Ovary (tissue), 9 donors: ENCODE results near the gene FGL2. TPM values are rescaled to one million over a fixed set of nuclear protein-coding genes. Genes with fewer than 3 reads are reported as not detected.

Experiments
- DNase-seq, 5 donors: peaks; one replicate each; pipeline ENCODE4 v3.0.0-alpha.2; 2019 to 2020
- H3K27ac ChIP-seq, 2 donors: fragments of 200-600 bp; one replicate each; pipeline versions ENCODE4 v1.5.1 to v1.8.0; 2019 to 2022
- H3K27me3 ChIP-seq: fragments of 200-600 bp; one replicate; pipeline ENCODE4 v1.8.0; 2022
- H3K36me3 ChIP-seq: fragments of 200-600 bp; sonication (generic); one replicate; pipeline ENCODE4 v1.5.1; 2019
- H3K4me1 ChIP-seq: one replicate; pipeline ENCODE4 v1.8.1; 2013; ENCODE audit warnings: mild to moderate bottlenecking, moderate library complexity; ENCODE audit not compliant: insufficient read depth
- H3K4me3 ChIP-seq: fragments of 200-600 bp; sonication (generic); one replicate; pipeline ENCODE4 v1.5.1; 2017
- H3K9me3 ChIP-seq, 2 donors: fragments of 200-600 bp in 1 of 2; sonication (generic) in 1 of 2; one replicate each; pipeline versions ENCODE4 v1.5.1 to v1.8.1; 2013 to 2019; ENCODE audit warnings: mild to moderate bottlenecking in 1 of 2, moderate library complexity in 1 of 2
- EP300 ChIP-seq: sonication (generic); formaldehyde crosslinking; IDR thresholded peaks from one replicate; pipeline ENCODE4 v1.6.1; 2017; ENCODE audit warnings: antibody characterized with exemption
- POLR2A ChIP-seq: fragments of 450-650 bp; IDR thresholded peaks from one replicate; pipeline ENCODE4 v1.6.1; 2017; ENCODE audit warnings: antibody characterized with exemption, mild to moderate bottlenecking, moderate library complexity
- WGBS, 3 donors: extraction: QIAGEN DNeasy Blood & Tissue Kit in 1 of 3; methylation state at CpG; one replicate each; pipeline versions ENCODE4 v1.1.5 to v1.1.7; 2013 to 2017; 5-methylcytosine and 5-hydroxymethylcytosine counted together
- intact Hi-C, 4 donors: fragments of 100-400 bp; cut with DNase I; formaldehyde crosslinking; loops; one replicate each; pipeline versions ENCODE4 v1.11.0 to v1.15.1; 2022 to 2023
- polyA plus RNA-seq, 2 donors: library from polyadenylated mRNA; stranded (reverse); fragments of 200-250 nt in 1 of 2; fragments of 350-450 nt in 1 of 2; fragmentation: Illumina TruSeq in 1 of 2; extraction: RNeasy Lipid Tissue Mini Kit (QIAGEN cat#74804) in 1 of 2; gene quantifications; one replicate each; pipeline ENCODE4 v1.2.3, GENCODE V29; 2013 to 2014
- total RNA-seq, 7 donors: library from RNA; depleted of rRNA in 2 of 7; stranded (reverse); fragments of >200 nt in 2 of 7; fragmentation: NEBNext Ultra II Directional in 3 of 7; extraction: Animal tissue kit (Norgen Biotek cat#: 25700) in 3 of 7; gene quantifications; one replicate each; pipeline versions ENCODE4 v1.1.0 to v1.2.4, GENCODE V29; 2016 to 2023
- TF ChIP-seq, protein P1 (sequence below), 3 donors: fragments of 450-650 bp in 2 of 3; fragments of 200-600 bp in 1 of 3; IDR thresholded peaks; one replicate each; pipeline versions ENCODE4 v1.5.1 to v1.8.0; 2016 to 2022; ENCODE audit warnings: antibody characterized with exemption in 3 of 3, mild to moderate bottlenecking in 1 of 3
- donor health status: DM: no; HTN: no; CAD: no; lungs with moderate emphysema.
- donor health status: DM: no; HTN: no; CAD: no.
- donor health status: Bipolar disorder and iron deficiency.
- donor health status: DM: yes; HTN: yes; CAD: no.
- donor health status: DM: no; HTN: no; CAD: no.
- donor health status: DM: yes; HTN: yes; CAD: no.

FGL2 gene
- total and polyA plus RNA-seq, 9 donors = 3.5 to 22.4 (median 10.5) TPM

- no peak for DNase-seq
- Histone ChIP-seq H3K4me3 (no peak overlapping the region), H3K27me3 (no peaks in the 10 kb centered on the region), H3K9me3 (no peaks in the 10 kb centered on the region), H3K36me3 (no peaks in the 10 kb centered on the region), H3K4me1 (peaks cover 9% of the 10 kb centered on the region), H3K27ac (no peak overlapping the region)
- TF ChIP-seq EP300 (no peak), POLR2A (no peak)
- TF ChIP-seq, protein P1, sequence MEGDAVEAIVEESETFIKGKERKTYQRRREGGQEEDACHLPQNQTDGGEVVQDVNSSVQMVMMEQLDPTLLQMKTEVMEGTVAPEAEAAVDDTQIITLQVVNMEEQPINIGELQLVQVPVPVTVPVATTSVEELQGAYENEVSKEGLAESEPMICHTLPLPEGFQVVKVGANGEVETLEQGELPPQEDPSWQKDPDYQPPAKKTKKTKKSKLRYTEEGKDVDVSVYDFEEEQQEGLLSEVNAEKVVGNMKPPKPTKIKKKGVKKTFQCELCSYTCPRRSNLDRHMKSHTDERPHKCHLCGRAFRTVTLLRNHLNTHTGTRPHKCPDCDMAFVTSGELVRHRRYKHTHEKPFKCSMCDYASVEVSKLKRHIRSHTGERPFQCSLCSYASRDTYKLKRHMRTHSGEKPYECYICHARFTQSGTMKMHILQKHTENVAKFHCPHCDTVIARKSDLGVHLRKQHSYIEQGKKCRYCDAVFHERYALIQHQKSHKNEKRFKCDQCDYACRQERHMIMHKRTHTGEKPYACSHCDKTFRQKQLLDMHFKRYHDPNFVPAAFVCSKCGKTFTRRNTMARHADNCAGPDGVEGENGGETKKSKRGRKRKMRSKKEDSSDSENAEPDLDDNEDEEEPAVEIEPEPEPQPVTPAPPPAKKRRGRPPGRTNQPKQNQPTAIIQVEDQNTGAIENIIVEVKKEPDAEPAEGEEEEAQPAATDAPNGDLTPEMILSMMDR (IDR thresholded peaks at IDR 0.05) = no peak
- WGBS, 3 donors = 23 to 40% (median 26%) methylated on average over 7 of the region's 7 CpGs
- intact Hi-C loops = no loop called here
These were observed 45.6 kb upstream of the FGL2 start for GRCh38 chr7:77245015-77245755.

- TF ChIP-seq EP300 (no peak), POLR2A (no peak)
- TF ChIP-seq, protein P1 (IDR thresholded peaks at IDR 0.05) = no peak
- Histone ChIP-seq H3K9me3 (no peaks in the 10 kb centered on the region), H3K36me3 (no peaks in the 10 kb centered on the region), H3K27me3 (no peaks in the 10 kb centered on the region), H3K4me3 (no peak overlapping the region), H3K4me1 (peaks cover 9% of the 10 kb centered on the region), H3K27ac (no peak overlapping the region)
- 41 to 56% (median 50%) methylated on average over 6 of the region's 6 CpGs for WGBS, 3 donors
- no peak for DNase-seq
- intact Hi-C loops = no loop called here
These were observed 44.8 kb upstream of the FGL2 start for GRCh38 chr7:77244222-77244934.

- WGBS, 3 donors = 66 to 83% (median 66%) methylated on average over 2 of the region's 2 CpGs
- Histone ChIP-seq H3K27ac (no peak overlapping the region), H3K36me3 (no peaks in the 10 kb centered on the region), H3K4me1 (peaks cover 9% of the 10 kb centered on the region), H3K27me3 (no peaks in the 10 kb centered on the region), H3K9me3 (no peaks in the 10 kb centered on the region), H3K4me3 (no peak overlapping the region)
- TF ChIP-seq, protein P1 (IDR thresholded peaks at IDR 0.05) = no peak
- TF ChIP-seq EP300 = no peak
- intact Hi-C loops = no loop called here
- DNase-seq = no peak
These were observed 42.9 kb upstream of the FGL2 start for GRCh38 chr7:77242554-77242953.

- no peak overlapping the region for H3K27ac ChIP-seq
- DNase-seq = no peak
- WGBS, 3 donors = 91 to 97% (median 91%) methylated on average over 2 of the region's 2 CpGs
- H3K4me3 ChIP-seq = no peak overlapping the region
- peaks cover 9% of the 10 kb centered on the region for H3K4me1 ChIP-seq
- intact Hi-C loops = no loop called here
- TF ChIP-seq, protein P1 (IDR thresholded peaks at IDR 0.05) = no peak
- no peak for TF ChIP-seq EP300
- no peak for TF ChIP-seq POLR2A
- no peaks in the 10 kb centered on the region for H3K36me3 ChIP-seq
- no peaks in the 10 kb centered on the region for H3K27me3 ChIP-seq
- no peaks in the 10 kb centered on the region for H3K9me3 ChIP-seq
These were observed 42.4 kb upstream of the FGL2 start for GRCh38 chr7:77242068-77242467.
